KOPT-K1 (cell line): Measurements from ENCODE around the gene ISG15.

ENCODE experiments used
- H3K27ac ChIP-seq: fragments of 200-600 bp; sonication (generic); 2 replicates; pipeline ENCODE4 v1.5.1; 2016; ENCODE audit warnings: antibody characterized with exemption, mild to moderate bottlenecking, low read depth, low read length; ENCODE audit not compliant: poor library complexity, severe bottlenecking
- H3K36me3 ChIP-seq: fragments of 200-600 bp; sonication (generic); 2 replicates; pipeline ENCODE4 v1.5.1; 2017; ENCODE audit warnings: antibody characterized with exemption, mild to moderate bottlenecking, low read length, moderate library complexity; ENCODE audit not compliant: insufficient read depth
- H3K9me3 ChIP-seq: fragments of 200-600 bp; sonication (generic); 2 replicates; pipeline ENCODE4 v1.5.1; 2017; ENCODE audit warnings: antibody characterized with exemption, low read length, mild to moderate bottlenecking; ENCODE audit not compliant: insufficient read depth, poor library complexity, severe bottlenecking

ISG15 gene

DNA sequence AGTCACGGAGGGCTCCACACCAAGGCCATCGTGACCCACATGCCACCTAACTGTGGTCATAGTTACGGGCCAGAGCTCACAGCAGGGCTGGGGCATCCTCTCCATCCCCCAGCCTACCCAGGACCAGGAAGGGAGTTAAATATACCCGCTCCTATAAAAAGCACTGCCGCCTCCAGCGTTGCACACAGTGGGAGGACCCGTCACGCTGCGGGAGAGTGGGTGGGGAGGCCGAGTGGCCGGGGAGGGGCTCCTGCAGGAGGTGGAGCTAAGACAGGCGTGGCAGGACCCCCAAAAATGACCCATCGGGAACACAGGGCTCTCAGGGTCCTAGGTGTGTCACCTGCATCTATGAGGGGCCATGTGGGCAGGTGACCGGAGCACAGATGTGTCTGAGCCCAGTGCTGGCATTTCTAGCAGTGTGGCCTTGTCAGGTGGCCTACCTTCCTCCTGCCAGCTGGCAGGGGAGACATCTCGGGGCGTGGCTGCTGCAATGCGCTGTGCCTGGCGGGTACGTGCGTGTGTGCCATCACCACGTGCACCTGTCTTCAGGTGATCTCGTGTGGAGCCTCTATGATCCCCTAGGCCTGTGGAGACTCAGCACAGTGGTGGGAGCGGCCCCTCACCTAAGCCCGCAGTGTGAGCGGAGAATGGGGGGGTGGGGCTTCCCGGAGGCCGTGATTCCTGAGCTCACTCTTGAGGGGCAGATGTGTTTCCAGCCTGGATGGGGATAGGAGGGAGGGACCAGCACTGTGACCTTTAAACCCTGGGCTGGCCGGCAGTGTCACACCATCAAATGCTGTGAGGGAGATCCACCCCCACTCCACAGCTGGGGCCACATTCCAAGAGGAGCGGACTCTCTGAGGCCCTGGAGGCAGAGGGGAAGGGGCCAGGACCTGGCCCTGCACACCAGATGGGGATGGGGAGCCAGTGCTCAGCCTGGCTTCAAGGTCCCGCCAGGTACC is 24.4 kb downstream of the ISG15 start:
- H3K9me3 ChIP-seq, result no peaks in the 10 kb centered on the region
- no peaks in the 10 kb centered on the region for H3K36me3 ChIP-seq
- no peak overlapping the region for H3K27ac ChIP-seq

DNA sequence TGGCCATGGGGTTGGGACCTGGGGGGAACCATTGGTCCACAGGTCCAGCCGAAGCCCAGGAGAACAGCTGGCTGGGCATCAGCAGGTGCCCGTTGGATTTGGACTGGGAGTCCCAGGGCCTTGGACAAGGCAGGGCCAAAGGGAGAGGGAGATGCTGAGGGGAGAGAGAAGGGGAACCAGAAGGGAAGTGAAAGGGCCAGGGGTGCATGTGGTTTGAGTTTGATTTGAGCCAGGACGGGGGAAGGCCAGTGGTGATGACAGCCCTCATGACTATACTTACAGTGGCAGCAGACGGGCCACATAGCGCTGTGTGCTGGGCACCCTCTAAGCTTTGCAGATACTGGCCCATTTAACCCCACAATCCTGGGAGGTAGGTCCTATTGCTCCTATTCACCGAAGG is 25.4 kb downstream of the ISG15 start:
- H3K27ac ChIP-seq, result no peak overlapping the region
- no peaks in the 10 kb centered on the region for H3K36me3 ChIP-seq
- no peaks in the 10 kb centered on the region for H3K9me3 ChIP-seq

DNA sequence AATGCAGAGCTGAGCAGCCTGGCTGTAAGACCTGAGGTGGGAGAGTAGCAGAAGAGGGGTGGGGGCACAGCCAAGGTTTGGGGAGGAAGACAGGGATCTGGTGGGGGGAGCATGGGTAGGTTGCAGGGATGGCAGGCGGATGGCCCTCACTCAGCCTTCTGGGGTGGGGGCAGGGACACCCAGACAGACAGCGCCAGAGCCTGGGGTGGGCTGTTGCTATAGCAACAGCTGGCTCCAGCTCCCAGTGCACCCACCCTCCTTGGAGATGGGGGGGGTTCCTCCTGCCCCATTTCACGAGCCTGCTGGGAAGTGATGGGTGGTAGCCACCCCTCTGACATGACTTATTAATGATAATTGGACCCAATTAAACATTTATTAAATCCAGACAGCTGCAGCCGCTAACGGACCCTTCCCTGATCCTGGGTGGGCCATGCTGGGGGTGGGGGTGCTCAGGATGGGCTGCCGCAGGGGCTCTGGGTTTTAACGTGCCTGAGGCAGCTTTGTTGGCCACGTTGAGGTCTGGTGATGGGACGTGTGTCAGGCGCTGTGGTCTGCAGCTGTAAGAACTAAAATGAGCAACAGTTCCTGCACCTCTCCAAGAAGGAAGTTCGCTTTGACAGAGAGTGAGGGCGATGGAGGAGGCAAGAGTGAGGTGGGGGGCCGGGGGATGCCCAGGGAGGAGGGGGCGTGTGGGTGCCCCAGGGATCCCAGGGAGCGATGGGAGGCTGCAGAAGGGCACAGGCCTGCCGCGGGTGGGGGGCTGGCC is 26.0 kb downstream of the ISG15 start:
- H3K27ac ChIP-seq, result no peak overlapping the region
- no peaks in the 10 kb centered on the region for H3K36me3 ChIP-seq
- no peaks in the 10 kb centered on the region for H3K9me3 ChIP-seq

DNA sequence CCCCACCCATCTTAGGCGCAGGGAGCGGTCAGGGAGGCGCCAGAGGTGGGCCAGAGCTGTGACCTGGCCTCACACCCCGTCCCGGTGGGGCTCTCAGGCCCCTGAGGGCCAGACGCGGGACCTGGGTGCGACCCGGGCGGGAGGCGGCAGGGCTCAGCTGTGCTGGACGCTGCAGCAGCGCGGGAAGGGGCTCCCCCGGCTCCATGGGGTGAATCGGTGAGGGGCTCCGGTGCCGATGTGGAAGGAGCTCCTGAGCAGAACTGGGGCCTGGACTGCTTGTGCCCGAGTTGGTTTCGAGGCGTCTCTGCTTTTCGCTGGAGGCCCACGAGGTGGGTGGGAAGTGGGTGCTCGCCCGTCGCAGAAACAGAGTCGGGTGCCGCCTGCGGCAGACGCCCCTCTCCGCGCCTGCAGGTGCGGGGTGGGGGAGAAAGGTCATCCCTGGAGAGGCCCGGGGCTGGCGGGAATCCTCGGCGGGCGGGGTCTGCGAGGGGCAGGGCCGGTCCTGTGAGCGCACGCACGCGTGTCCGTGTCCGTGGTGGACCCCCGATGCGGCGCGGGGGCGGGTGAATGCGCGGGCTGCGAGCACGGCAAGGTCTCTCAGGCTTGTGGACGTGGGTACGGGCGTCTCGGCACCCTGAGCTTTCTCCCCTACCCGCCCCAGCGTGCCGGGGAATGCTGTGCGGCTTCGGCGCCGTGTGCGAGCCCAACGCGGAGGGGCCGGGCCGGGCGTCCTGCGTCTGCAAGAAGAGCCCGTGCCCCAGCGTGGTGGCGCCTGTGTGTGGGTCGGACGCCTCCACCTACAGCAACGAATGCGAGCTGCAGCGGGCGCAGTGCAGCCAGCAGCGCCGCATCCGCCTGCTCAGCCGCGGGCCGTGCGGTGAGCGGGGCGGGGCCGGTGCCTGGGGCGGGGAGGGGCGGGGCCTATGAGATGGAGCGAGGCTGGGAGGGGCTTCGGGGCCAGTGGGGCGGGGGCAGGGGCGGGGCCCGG is 27.0 kb downstream of the ISG15 start:
- no peak overlapping the region for H3K27ac ChIP-seq
- no peaks in the 10 kb centered on the region for H3K36me3 ChIP-seq
- H3K9me3 ChIP-seq, result no peaks in the 10 kb centered on the region

DNA sequence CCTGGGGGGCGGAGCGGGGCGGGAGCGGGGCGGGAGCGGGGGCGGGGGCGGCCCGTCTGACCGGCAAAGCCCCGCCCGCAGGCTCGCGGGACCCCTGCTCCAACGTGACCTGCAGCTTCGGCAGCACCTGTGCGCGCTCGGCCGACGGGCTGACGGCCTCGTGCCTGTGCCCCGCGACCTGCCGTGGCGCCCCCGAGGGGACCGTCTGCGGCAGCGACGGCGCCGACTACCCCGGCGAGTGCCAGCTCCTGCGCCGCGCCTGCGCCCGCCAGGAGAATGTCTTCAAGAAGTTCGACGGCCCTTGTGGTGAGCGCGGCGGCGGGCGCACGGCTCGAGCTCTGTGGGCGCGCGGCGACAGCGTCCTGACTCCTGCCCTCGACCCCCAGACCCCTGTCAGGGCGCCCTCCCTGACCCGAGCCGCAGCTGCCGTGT is 27.8 kb downstream of the ISG15 start:
- Histone ChIP-seq H3K36me3 (no peaks in the 10 kb centered on the region), H3K9me3 (no peaks in the 10 kb centered on the region), H3K27ac (no peak overlapping the region)

DNA sequence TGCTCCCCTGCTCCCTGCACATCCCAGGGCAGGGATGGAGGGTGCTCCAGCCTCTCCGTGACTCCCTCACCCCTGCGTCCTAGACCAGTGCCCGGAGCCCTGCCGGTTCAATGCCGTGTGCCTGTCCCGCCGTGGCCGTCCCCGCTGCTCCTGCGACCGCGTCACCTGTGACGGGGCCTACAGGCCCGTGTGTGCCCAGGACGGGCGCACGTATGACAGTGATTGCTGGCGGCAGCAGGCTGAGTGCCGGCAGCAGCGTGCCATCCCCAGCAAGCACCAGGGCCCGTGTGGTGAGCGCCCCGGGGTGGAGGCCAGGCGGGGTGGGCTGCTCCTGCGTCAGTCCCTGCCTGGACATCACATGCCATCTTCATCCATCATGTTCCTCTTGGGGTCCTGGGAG is 28.6 kb downstream of the ISG15 start:
- Histone ChIP-seq H3K27ac (no peak overlapping the region), H3K9me3 (no peaks in the 10 kb centered on the region), H3K36me3 (no peaks in the 10 kb centered on the region)

DNA sequence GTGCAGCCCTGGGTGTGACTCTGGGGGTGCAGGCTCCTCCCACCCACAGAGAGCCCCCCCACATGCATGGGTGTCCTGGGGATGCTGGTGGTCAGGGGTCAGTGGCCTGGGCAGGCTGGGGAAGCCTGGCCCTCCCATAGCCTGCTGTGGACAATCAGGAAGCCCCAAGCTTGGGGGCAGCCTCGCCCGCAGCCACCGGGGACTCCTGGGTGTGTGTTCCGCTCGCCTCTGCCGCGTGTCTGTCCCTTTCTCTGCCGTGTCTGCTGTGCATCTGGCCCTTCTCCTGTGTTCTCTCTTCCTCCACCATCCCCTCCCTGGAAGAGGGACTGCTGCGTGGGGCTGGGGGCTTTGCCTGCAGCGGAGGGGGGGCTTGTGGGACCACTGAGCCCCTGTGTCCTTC is 29.5 kb downstream of the ISG15 start:
- H3K27ac ChIP-seq, result no peak overlapping the region
- H3K36me3 ChIP-seq, result no peaks in the 10 kb centered on the region
- H3K9me3 ChIP-seq, result no peaks in the 10 kb centered on the region

DNA sequence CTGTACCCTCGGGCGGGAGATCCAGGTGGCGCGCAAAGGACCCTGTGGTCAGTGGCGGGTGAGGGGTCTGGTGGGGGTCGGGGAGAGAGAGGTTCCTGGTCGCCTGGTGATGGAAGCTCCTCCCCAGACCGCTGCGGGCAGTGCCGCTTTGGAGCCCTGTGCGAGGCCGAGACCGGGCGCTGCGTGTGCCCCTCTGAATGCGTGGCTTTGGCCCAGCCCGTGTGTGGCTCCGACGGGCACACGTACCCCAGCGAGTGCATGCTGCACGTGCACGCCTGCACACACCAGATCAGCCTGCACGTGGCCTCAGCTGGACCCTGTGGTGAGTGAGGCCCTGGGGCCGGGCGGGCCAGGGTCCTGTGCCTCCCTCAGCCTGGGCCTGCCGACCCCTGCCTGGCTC is 30.1 kb downstream of the ISG15 start:
- Histone ChIP-seq H3K9me3 (no peaks in the 10 kb centered on the region), H3K27ac (no peak overlapping the region), H3K36me3 (no peaks in the 10 kb centered on the region)

DNA sequence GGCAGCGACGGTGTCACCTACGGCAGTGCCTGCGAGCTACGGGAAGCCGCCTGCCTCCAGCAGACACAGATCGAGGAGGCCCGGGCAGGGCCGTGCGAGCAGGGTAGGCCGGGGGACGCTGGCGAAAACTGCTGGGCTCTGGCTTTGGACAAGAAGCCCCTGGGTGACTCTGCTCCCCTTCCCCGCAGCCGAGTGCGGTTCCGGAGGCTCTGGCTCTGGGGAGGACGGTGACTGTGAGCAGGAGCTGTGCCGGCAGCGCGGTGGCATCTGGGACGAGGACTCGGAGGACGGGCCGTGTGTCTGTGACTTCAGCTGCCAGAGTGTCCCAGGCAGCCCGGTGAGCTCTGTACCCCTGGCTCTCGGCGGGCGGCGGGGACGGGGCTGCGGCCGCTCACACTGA is 30.6 kb downstream of the ISG15 start:
- no peaks in the 10 kb centered on the region for H3K36me3 ChIP-seq
- no peak overlapping the region for H3K27ac ChIP-seq
- no peaks in the 10 kb centered on the region for H3K9me3 ChIP-seq

DNA sequence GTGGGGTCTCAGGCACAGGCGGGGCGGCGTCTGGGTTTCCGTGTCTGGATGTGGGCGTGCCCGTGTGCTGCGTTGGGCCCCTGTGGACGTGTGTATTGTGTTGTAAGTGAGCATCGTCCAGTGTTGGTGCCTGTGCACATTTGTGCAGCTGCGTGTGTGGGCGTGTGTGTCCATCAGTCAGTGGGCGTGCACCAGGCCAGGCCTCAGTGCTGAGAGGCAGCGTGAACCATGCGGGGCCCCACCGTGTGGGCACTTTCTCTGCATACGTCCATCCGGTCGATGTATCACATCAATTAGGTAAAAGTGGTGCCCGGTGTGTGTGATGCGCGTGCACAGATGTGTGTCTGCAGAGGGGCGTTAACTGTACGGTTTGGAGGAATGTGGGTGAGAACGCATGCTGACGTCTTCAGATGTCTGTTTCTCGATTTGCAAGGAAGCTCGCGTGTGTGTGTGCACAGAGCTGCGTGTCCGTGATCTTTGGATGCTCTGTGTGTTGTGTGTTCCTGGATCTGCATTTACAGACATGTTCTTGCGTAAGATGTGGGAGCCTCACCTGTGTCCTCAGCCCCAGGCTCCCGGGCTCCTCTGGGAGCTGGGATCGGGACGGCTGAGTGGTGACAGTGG is 31.3 kb downstream of the ISG15 start:
- Histone ChIP-seq H3K36me3 (no peaks in the 10 kb centered on the region), H3K27ac (no peak overlapping the region), H3K9me3 (no peaks in the 10 kb centered on the region)

DNA sequence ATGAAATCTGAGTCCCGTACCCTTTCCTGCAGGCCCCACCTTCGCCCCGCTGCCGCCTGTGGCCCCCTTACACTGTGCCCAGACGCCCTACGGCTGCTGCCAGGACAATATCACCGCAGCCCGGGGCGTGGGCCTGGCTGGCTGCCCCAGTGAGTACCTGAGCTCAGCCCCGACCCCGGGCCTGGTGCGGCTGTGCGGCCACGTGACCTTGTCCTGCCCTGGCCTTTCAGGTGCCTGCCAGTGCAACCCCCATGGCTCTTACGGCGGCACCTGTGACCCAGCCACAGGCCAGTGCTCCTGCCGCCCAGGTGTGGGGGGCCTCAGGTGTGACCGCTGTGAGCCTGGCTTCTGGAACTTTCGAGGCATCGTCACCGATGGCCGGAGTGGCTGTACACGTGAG is 31.8 kb downstream of the ISG15 start:
- Histone ChIP-seq H3K36me3 (no peaks in the 10 kb centered on the region), H3K27ac (no peak overlapping the region), H3K9me3 (no peaks in the 10 kb centered on the region)

DNA sequence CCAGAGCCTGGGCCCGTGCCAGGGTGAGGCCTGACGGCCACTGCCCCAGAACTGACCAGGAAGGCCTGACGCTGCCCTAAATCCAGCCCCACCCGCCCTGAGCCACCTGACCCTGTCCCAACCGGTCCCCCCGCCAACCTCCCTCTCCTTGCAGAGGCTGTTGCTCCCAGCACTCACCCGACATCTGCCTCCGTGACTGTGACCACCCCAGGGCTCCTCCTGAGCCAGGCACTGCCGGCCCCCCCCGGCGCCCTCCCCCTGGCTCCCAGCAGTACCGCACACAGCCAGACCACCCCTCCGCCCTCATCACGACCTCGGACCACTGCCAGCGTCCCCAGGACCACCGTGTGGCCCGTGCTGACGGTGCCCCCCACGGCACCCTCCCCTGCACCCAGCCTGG is 32.9 kb downstream of the ISG15 start:
- Histone ChIP-seq H3K9me3 (no peaks in the 10 kb centered on the region), H3K36me3 (no peaks in the 10 kb centered on the region), H3K27ac (no peak overlapping the region)

DNA sequence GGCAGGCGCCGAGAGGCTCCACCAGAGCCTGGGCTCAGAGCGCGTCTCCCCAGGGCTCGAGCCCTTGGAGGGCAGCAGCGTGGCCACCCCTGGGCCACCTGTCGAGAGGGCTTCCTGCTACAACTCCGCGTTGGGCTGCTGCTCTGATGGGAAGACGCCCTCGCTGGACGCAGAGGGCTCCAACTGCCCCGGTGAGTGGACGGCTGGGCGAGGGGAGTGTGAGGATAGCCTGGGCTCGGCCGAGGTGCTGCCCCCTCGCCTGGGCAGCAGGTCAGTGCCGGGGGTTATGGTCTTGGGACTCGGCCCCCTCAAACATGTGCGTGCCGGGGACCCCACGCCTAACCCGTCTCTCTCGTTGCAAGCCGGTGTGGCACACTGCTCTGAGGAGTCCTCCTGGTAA is 33.5 kb downstream of the ISG15 start:
- Histone ChIP-seq H3K9me3 (no peaks in the 10 kb centered on the region), H3K27ac (no peak overlapping the region), H3K36me3 (no peaks in the 10 kb centered on the region)

DNA sequence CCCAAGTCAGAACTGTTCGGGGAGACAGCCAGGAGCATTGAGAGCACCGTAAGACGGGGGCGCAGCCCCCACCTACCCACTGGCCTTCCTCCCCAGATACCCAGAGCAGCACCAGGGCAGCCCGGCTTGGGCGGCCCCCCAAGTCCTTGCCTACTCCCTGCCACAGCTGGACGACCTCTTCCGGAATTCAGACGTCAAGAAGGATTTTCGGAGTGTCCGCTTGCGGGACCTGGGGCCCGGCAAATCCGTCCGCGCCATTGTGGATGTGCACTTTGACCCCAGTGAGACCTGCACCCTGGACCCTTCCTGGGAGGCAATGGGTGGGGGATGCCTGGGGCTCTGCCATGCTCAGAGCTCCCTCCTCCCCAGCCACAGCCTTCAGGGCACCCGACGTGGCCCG is 34.1 kb downstream of the ISG15 start:
- H3K9me3 ChIP-seq, result no peaks in the 10 kb centered on the region

More for the DNA sequence above, 34.1 kb downstream of the ISG15 start:
- H3K27ac ChIP-seq, result no peak overlapping the region
- no peaks in the 10 kb centered on the region for H3K36me3 ChIP-seq
